ENCODE measurements around the gene GARNL3. TPM values are rescaled to one million over a fixed set of nuclear protein-coding genes. Genes with fewer than 3 reads are reported as not detected.

GARNL3 gene
- total RNA-seq, 1 donor from 2014 or later, result 5.4 TPM

DNA sequence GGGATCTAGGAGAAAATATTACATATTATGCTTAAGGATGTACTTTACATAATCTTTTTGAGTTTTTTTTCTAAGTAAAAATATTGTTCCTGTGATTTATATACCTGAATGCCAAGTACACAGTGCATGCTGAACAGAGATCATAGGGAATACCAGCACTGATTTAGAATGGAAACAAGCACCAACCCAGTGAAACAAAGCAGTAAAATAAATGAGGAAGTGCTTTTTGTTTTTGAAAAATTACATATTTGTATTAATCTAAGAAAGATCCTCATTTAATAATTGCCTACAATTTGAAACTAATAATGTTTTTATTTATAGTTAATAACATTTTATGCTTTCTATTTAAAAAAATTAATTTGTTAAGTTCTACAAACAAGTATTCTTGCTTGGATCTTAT is 18.0 kb downstream of the GARNL3 start:
- H3K9me3 ChIP-seq (ENCODE audit: insufficient read depth, low read depth, low read length), result no peaks in the 10 kb centered on the region
- H3K4me1 ChIP-seq (ENCODE audit: insufficient read depth, low read length), result no peaks in the 10 kb centered on the region
- H3K4me2 ChIP-seq (ENCODE audit: low read length), result no peak overlapping the region
- Mint-ChIP-seq H3K36me3 (ENCODE audit: low read depth, unreplicated experiment) (peaks cover 2% of the 10 kb centered on the region), H3K27me3 (ENCODE audit: low read depth, unreplicated experiment) (peaks cover under 1% of the 10 kb centered on the region), H3K4me1 (ENCODE audit: low read depth, unreplicated experiment) (peaks cover 4% of the 10 kb centered on the region), H3K4me3 (ENCODE audit: unreplicated experiment) (no peak overlapping the region), H3K27ac (ENCODE audit: unreplicated experiment) (no peak overlapping the region), H3K9me3 (ENCODE audit: unreplicated experiment) (no peaks in the 10 kb centered on the region)
- no peaks in the 10 kb centered on the region for H3K27me3 ChIP-seq (ENCODE audit: insufficient read depth, low read length)
- no peak overlapping the region for H3K4me3 ChIP-seq (ENCODE audit: insufficient read depth, low read depth, low read length)
- FAIRE-seq (no peak), DNase-seq (ENCODE audit: low read depth) (no peak)
- H4K20me1 ChIP-seq (ENCODE audit: insufficient read depth, low read length), result no peaks in the 10 kb centered on the region
- no peaks in the 10 kb centered on the region for H3K36me3 ChIP-seq (ENCODE audit: insufficient read depth, low read length)
- no peak overlapping the region for H3K9ac ChIP-seq (ENCODE audit: low read length)
- H3K79me2 ChIP-seq (ENCODE audit: insufficient read depth, low read length), result no peaks in the 10 kb centered on the region
- no peak overlapping the region for H3K27ac ChIP-seq (ENCODE audit: low read depth, low read length)
- H2AFZ ChIP-seq (ENCODE audit: low read depth, low read length), result no peak overlapping the region
- no peak for TF ChIP-seq EZH2 (IDR thresholded peaks at IDR 0.05; ENCODE audit: insufficient read depth, low read length)
- TF ChIP-seq, protein P1, sequence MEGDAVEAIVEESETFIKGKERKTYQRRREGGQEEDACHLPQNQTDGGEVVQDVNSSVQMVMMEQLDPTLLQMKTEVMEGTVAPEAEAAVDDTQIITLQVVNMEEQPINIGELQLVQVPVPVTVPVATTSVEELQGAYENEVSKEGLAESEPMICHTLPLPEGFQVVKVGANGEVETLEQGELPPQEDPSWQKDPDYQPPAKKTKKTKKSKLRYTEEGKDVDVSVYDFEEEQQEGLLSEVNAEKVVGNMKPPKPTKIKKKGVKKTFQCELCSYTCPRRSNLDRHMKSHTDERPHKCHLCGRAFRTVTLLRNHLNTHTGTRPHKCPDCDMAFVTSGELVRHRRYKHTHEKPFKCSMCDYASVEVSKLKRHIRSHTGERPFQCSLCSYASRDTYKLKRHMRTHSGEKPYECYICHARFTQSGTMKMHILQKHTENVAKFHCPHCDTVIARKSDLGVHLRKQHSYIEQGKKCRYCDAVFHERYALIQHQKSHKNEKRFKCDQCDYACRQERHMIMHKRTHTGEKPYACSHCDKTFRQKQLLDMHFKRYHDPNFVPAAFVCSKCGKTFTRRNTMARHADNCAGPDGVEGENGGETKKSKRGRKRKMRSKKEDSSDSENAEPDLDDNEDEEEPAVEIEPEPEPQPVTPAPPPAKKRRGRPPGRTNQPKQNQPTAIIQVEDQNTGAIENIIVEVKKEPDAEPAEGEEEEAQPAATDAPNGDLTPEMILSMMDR (IDR thresholded peaks at IDR 0.05; ENCODE audit: insufficient read depth, low read depth, low read length), result no peak

DNA sequence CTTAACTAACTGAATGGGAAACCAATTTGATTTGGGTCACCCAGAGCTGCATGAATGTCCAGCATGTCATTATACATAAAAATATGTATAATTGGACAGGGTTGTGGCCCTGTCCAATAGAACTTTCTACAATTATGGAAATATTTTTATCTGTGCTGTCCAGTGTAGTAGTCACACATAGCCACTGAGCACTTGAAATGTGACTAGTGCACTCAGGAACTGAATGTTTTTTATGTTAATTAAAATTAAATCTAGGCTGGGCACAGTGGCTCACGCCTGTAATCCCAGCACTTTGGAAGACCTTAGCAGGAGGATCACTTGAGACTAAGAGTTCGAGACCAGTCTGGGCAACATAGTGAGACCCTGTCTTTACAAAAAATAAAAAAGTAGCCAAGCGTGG is 18.6 kb downstream of the GARNL3 start:
- DNase-seq (ENCODE audit: low read depth) (no peak), FAIRE-seq (no peak)
- Histone ChIP-seq H3K79me2 (ENCODE audit: insufficient read depth, low read length) (no peaks in the 10 kb centered on the region), H3K27me3 (ENCODE audit: insufficient read depth, low read length) (no peaks in the 10 kb centered on the region), H3K9me3 (ENCODE audit: insufficient read depth, low read depth, low read length) (no peaks in the 10 kb centered on the region), H3K27ac (ENCODE audit: low read depth, low read length) (no peak overlapping the region), H2AFZ (ENCODE audit: low read depth, low read length) (no peak overlapping the region), H3K4me1 (ENCODE audit: insufficient read depth, low read length) (no peaks in the 10 kb centered on the region), H3K4me3 (ENCODE audit: insufficient read depth, low read depth, low read length) (no peak overlapping the region), H3K36me3 (ENCODE audit: insufficient read depth, low read length) (no peaks in the 10 kb centered on the region), H3K4me2 (ENCODE audit: low read length) (no peak overlapping the region), H3K9ac (ENCODE audit: low read length) (no peak overlapping the region), H4K20me1 (ENCODE audit: insufficient read depth, low read length) (no peaks in the 10 kb centered on the region)
- H3K27ac Mint-ChIP-seq (ENCODE audit: unreplicated experiment), result no peak overlapping the region
- no peak for TF ChIP-seq EZH2 (IDR thresholded peaks at IDR 0.05; ENCODE audit: insufficient read depth, low read length)
- TF ChIP-seq, protein P1 (IDR thresholded peaks at IDR 0.05; ENCODE audit: insufficient read depth, low read depth, low read length), result no peak
- peaks cover 4% of the 10 kb centered on the region for H3K27me3 Mint-ChIP-seq (ENCODE audit: low read depth, unreplicated experiment)
- H3K9me3 Mint-ChIP-seq (ENCODE audit: unreplicated experiment), result no peaks in the 10 kb centered on the region
- no peak overlapping the region for H3K4me3 Mint-ChIP-seq (ENCODE audit: unreplicated experiment)
- peaks cover 4% of the 10 kb centered on the region for H3K4me1 Mint-ChIP-seq (ENCODE audit: low read depth, unreplicated experiment)
- no peaks in the 10 kb centered on the region for H3K36me3 Mint-ChIP-seq (ENCODE audit: low read depth, unreplicated experiment)

DNA sequence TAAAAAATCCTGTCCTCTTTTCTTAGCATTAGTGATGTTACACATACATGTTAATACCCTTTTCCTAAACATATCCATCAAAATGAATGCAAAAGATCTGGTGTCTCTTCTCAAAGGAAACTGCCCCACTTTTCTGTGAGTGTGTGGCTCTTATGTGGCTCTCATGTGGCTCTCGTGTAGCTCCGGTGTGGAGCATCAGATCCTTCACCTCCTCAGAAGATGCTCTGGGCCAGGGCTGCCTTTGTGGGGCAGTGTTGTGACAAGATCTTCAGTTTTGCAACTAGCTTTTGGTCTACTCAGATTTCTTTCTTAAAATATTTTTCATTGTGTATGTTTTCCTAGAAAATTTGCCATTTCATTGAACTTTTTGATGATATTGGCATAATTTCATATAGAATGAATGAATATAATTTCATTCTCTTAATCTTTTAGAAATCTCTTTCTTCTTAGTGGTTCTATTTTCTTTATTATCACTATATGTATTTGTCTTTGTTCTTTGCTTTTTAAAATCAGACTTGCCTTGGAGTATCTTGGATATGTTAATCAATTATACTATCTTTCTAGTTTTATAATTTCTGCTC is 19.4 kb downstream of the GARNL3 start:
- Histone ChIP-seq H3K9ac (ENCODE audit: low read length) (no peak overlapping the region), H3K36me3 (ENCODE audit: insufficient read depth, low read length) (no peaks in the 10 kb centered on the region), H2AFZ (ENCODE audit: low read depth, low read length) (no peak overlapping the region), H3K4me3 (ENCODE audit: insufficient read depth, low read depth, low read length) (no peak overlapping the region), H3K4me2 (ENCODE audit: low read length) (no peak overlapping the region), H3K9me3 (ENCODE audit: insufficient read depth, low read depth, low read length) (no peaks in the 10 kb centered on the region), H3K27ac (ENCODE audit: low read depth, low read length) (no peak overlapping the region), H3K27me3 (ENCODE audit: insufficient read depth, low read length) (no peaks in the 10 kb centered on the region), H4K20me1 (ENCODE audit: insufficient read depth, low read length) (no peaks in the 10 kb centered on the region), H3K4me1 (ENCODE audit: insufficient read depth, low read length) (no peaks in the 10 kb centered on the region), H3K79me2 (ENCODE audit: insufficient read depth, low read length) (no peaks in the 10 kb centered on the region)
- H3K4me1 Mint-ChIP-seq (ENCODE audit: low read depth, unreplicated experiment), result peaks cover 4% of the 10 kb centered on the region
- H3K4me3 Mint-ChIP-seq (ENCODE audit: unreplicated experiment), result no peak overlapping the region
- H3K36me3 Mint-ChIP-seq (ENCODE audit: low read depth, unreplicated experiment), result no peaks in the 10 kb centered on the region
- no peak overlapping the region for H3K27ac Mint-ChIP-seq (ENCODE audit: unreplicated experiment)
- peak; percentile 16 for DNase-seq (ENCODE audit: low read depth)
- H3K9me3 Mint-ChIP-seq (ENCODE audit: unreplicated experiment), result no peaks in the 10 kb centered on the region
- no peak for FAIRE-seq
- TF ChIP-seq, protein P1 (IDR thresholded peaks at IDR 0.05; ENCODE audit: insufficient read depth, low read depth, low read length), result peak; percentile 9
- no peak for TF ChIP-seq EZH2 (IDR thresholded peaks at IDR 0.05; ENCODE audit: insufficient read depth, low read length)
- H3K27me3 Mint-ChIP-seq (ENCODE audit: low read depth, unreplicated experiment), result peaks cover 7% of the 10 kb centered on the region

All from astrocyte (in vitro differentiated cells and primary cell).